Fibroblast of skin of left quadriceps (primary cell): ENCODE data around the gene OST4.

Experiments
- DNase-seq, 2 experiments: peaks; one replicate each; pipeline ENCODE4 v3.0.0-alpha.2; 2013; ENCODE audit warnings: low read depth in 2 of 2

The OST4 gene

GRCh38 chr2:27025861-27026851 is 45.3 kb downstream of the OST4 start:
- no peak for DNase-seq

DNA sequence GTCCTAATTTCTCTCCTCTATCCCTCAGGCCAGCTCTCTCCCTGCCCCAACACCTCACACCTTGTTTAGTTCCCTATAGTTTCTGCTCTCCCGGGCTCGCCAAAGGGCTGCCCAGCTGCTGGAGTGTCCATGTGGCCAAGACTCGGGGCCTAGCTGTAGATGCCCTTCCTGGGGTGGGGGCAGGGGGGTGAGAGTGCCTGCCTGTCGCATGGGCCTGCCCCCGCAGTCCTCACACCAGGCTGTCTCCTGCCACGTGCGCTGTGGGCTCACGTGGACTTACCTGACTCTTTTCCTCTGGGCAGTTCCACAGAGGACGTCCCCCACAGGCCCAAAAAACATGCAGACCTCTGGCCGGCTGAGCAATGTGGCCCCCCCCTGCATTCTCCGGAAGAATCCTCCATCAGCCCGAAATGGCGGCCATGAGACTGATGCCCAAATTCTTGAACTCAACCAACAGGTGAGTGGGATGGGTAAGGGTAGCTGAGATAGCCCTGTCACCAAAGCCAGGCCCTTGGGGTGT is 46.1 kb downstream of the OST4 start:
- no peak for DNase-seq

- DNase-seq, result no peak
Measured at GRCh38 chr2:27024812-27025211, 46.6 kb downstream of the OST4 start.

GRCh38 chr2:27024188-27024587 is 47.3 kb downstream of the OST4 start:
- DNase-seq, result no peak

DNA sequence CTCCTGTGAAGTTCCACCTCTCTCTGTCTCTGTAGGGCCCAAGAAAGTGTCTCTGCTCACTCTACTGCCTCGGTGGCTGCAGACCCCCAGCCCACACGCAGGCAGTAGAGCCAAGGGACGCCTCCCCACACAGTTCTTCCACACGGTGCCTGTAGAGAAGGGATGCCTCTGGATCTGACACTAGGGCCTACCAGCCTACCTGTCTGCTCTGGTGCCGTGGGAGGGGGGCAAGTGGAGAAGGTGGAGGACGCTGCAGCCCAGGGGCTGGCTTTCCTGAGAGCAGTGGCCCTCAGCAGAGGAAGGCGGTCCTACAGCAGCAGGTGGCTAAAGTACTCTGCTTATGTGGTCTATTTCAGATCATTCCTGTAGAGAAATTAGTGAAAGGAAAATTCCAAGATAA is 47.7 kb downstream of the OST4 start:
- no peak for DNase-seq

DNA sequence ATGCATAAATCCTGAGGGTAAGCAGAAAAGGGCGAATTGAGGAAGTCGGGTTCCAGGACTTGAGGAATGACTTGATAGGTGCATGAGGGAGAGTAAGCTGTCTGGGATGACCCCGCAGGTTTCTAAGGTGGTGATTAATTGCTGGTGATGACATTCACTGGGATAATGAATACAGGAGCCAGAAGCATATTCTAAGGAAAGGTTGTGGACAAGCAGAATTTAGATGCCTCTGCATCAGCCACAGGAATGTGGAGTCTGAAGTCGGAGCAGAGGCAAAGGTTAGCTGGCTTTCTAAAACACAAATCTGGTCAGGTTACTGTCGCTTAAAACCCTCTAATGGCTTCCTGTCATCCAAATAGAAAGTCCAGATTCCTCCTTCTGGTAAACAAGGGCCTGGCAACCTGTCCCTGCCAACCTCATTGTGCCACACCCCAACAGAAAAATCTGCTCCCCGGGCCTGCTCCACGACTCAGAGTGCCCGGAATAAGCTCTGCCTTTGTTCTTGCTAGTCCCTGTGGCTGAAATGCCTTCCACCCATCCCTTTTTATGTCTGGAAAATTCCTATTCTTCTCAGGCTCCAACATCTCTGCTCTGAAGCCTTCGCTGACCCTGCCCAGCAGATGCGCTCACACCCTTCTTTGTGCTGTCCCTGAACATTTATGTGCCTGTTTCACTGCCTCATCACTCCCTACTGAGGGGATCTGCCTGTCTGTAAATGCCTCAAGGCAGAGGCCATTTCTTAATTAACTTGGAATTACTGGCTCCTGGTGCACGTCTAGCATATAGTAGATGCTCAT is 50.0 kb downstream of the OST4 start:
- DNase-seq, result no peak
